Stimulated activated naive CD8-positive, alpha-beta T cell treated with anti-CD3 and anti-CD28 coated beads, Interleukin-15, Interleukin-2, amounts not matched to agents 100 ng/mL and 50 ng/mL, for 24 hours (primary cell): ENCODE results near the gene NXPE1.

Experiments used
- H3K27ac Mint-ChIP-seq: one replicate; pipeline ENCODE4 v1.8.0; 2021; ENCODE audit warnings: mild to moderate bottlenecking, mixed read lengths
- H3K27me3 Mint-ChIP-seq: one replicate; pipeline ENCODE4 v1.8.0; 2021; ENCODE audit warnings: mixed read lengths
- H3K36me3 Mint-ChIP-seq: one replicate; pipeline ENCODE4 v1.8.0; 2021; ENCODE audit warnings: low read depth, mixed read lengths
- H3K4me1 Mint-ChIP-seq: one replicate; pipeline ENCODE4 v1.8.0; 2021; ENCODE audit warnings: low read depth, mixed read lengths
- H3K4me3 Mint-ChIP-seq: one replicate; pipeline ENCODE4 v1.8.0; 2021; ENCODE audit warnings: mild to moderate bottlenecking, mixed read lengths
- H3K9me3 Mint-ChIP-seq: one replicate; pipeline ENCODE4 v1.8.0; 2021; ENCODE audit warnings: mixed read lengths

Gene NXPE1

GRCh38 chr11:114587398-114587953, 27.8 kb upstream of the NXPE1 start:
- H3K27me3 Mint-ChIP-seq, result peaks cover 8% of the 10 kb centered on the region
- no peaks in the 10 kb centered on the region for H3K4me1 Mint-ChIP-seq
- no peaks in the 10 kb centered on the region for H3K36me3 Mint-ChIP-seq
- no peak overlapping the region for H3K27ac Mint-ChIP-seq
- H3K4me3 Mint-ChIP-seq, result no peak overlapping the region
- H3K9me3 Mint-ChIP-seq, result peaks cover 37% of the 10 kb centered on the region

GRCh38 chr11:114586797-114587196, 27.1 kb upstream of the NXPE1 start:
- H3K36me3 Mint-ChIP-seq, result no peaks in the 10 kb centered on the region
- H3K4me3 Mint-ChIP-seq, result no peak overlapping the region
- H3K27ac Mint-ChIP-seq, result no peak overlapping the region
- peaks cover 37% of the 10 kb centered on the region for H3K9me3 Mint-ChIP-seq
- no peaks in the 10 kb centered on the region for H3K4me1 Mint-ChIP-seq
- peaks cover 1% of the 10 kb centered on the region for H3K27me3 Mint-ChIP-seq

GRCh38 chr11:114571712-114572111, 12.0 kb upstream of the NXPE1 start:
- no peaks in the 10 kb centered on the region for H3K36me3 Mint-ChIP-seq
- H3K4me1 Mint-ChIP-seq, result no peaks in the 10 kb centered on the region
- H3K4me3 Mint-ChIP-seq, result no peak overlapping the region
- no peak overlapping the region for H3K27ac Mint-ChIP-seq
- H3K27me3 Mint-ChIP-seq, result peaks cover 21% of the 10 kb centered on the region
- H3K9me3 Mint-ChIP-seq, result peaks cover 4% of the 10 kb centered on the region

GRCh38 chr11:114569801-114570200, 10.1 kb upstream of the NXPE1 start:
- Mint-ChIP-seq H3K4me1 (no peaks in the 10 kb centered on the region), H3K9me3 (peaks cover 4% of the 10 kb centered on the region), H3K27me3 (peaks cover 21% of the 10 kb centered on the region), H3K36me3 (no peaks in the 10 kb centered on the region), H3K4me3 (no peak overlapping the region), H3K27ac (no peak overlapping the region)

- Mint-ChIP-seq H3K4me1 (peaks cover 5% of the 10 kb centered on the region), H3K27ac (no peak overlapping the region), H3K4me3 (no peak overlapping the region), H3K27me3 (peaks cover 8% of the 10 kb centered on the region), H3K9me3 (peaks cover 4% of the 10 kb centered on the region), H3K36me3 (no peaks in the 10 kb centered on the region)
Observed at GRCh38 chr11:114566276-114566675, 6.6 kb upstream of the NXPE1 start.

GRCh38 chr11:114564831-114565230, 5.2 kb upstream of the NXPE1 start:
- Mint-ChIP-seq H3K9me3 (peaks cover 4% of the 10 kb centered on the region), H3K27ac (no peak overlapping the region), H3K4me3 (no peak overlapping the region)

GRCh38 chr11:114563077-114563476, 3.4 kb upstream of the NXPE1 start:
- Mint-ChIP-seq H3K4me3 (no peak overlapping the region), H3K9me3 (peaks cover 4% of the 10 kb centered on the region), H3K4me1 (peaks cover 5% of the 10 kb centered on the region), H3K27ac (no peak overlapping the region), H3K27me3 (peaks cover 6% of the 10 kb centered on the region), H3K36me3 (no peaks in the 10 kb centered on the region)

More at GRCh38 chr11:114564831-114565230, 5.2 kb upstream of the NXPE1 start:
- Mint-ChIP-seq H3K27me3 (peaks cover 11% of the 10 kb centered on the region), H3K4me1 (peaks cover 5% of the 10 kb centered on the region), H3K36me3 (no peaks in the 10 kb centered on the region)

GRCh38 chr11:114562166-114562916, 2.7 kb upstream of the NXPE1 start:
- H3K36me3 Mint-ChIP-seq, result no peaks in the 10 kb centered on the region
- no peak overlapping the region for H3K27ac Mint-ChIP-seq
- peaks cover 5% of the 10 kb centered on the region for H3K4me1 Mint-ChIP-seq
- H3K4me3 Mint-ChIP-seq, result no peak overlapping the region
- peaks cover 6% of the 10 kb centered on the region for H3K27me3 Mint-ChIP-seq
- H3K9me3 Mint-ChIP-seq, result peaks cover 4% of the 10 kb centered on the region

GRCh38 chr11:114556135-114556534, 3.5 kb downstream of the NXPE1 start:
- H3K27me3 Mint-ChIP-seq, result peaks cover 6% of the 10 kb centered on the region
- H3K27ac Mint-ChIP-seq, result no peak overlapping the region
- H3K4me1 Mint-ChIP-seq, result no peaks in the 10 kb centered on the region
- H3K9me3 Mint-ChIP-seq, result no peaks in the 10 kb centered on the region
- H3K4me3 Mint-ChIP-seq, result no peak overlapping the region
- no peaks in the 10 kb centered on the region for H3K36me3 Mint-ChIP-seq

- no peaks in the 10 kb centered on the region for H3K36me3 Mint-ChIP-seq
- H3K27ac Mint-ChIP-seq, result no peak overlapping the region
- H3K9me3 Mint-ChIP-seq, result no peaks in the 10 kb centered on the region
- no peaks in the 10 kb centered on the region for H3K27me3 Mint-ChIP-seq
- H3K4me1 Mint-ChIP-seq, result no peaks in the 10 kb centered on the region
- no peak overlapping the region for H3K4me3 Mint-ChIP-seq
Observed at GRCh38 chr11:114553642-114554041, 6.0 kb downstream of the NXPE1 start.

GRCh38 chr11:114551060-114551459, 8.6 kb downstream of the NXPE1 start:
- no peaks in the 10 kb centered on the region for H3K36me3 Mint-ChIP-seq
- H3K4me3 Mint-ChIP-seq, result no peak overlapping the region
- H3K9me3 Mint-ChIP-seq, result no peaks in the 10 kb centered on the region
- peaks cover 5% of the 10 kb centered on the region for H3K27me3 Mint-ChIP-seq
- no peaks in the 10 kb centered on the region for H3K4me1 Mint-ChIP-seq
- H3K27ac Mint-ChIP-seq, result no peak overlapping the region

GRCh38 chr11:114525682-114526081, 34.0 kb downstream of the NXPE1 start:
- Mint-ChIP-seq H3K36me3 (no peaks in the 10 kb centered on the region), H3K27me3 (peaks cover 8% of the 10 kb centered on the region), H3K27ac (no peak overlapping the region), H3K4me3 (no peak overlapping the region), H3K4me1 (no peaks in the 10 kb centered on the region), H3K9me3 (peaks cover 15% of the 10 kb centered on the region)

GRCh38 chr11:114524122-114524521, 35.6 kb downstream of the NXPE1 start:
- H3K27ac Mint-ChIP-seq, result no peak overlapping the region
- no peak overlapping the region for H3K4me3 Mint-ChIP-seq
- peaks cover 15% of the 10 kb centered on the region for H3K9me3 Mint-ChIP-seq
- peaks cover 8% of the 10 kb centered on the region for H3K27me3 Mint-ChIP-seq
- H3K4me1 Mint-ChIP-seq, result no peaks in the 10 kb centered on the region
- H3K36me3 Mint-ChIP-seq, result no peaks in the 10 kb centered on the region

GRCh38 chr11:114522818-114523217, 36.9 kb downstream of the NXPE1 start:
- no peak overlapping the region for H3K27ac Mint-ChIP-seq
- H3K4me1 Mint-ChIP-seq, result no peaks in the 10 kb centered on the region
- H3K27me3 Mint-ChIP-seq, result peaks cover 4% of the 10 kb centered on the region
- no peaks in the 10 kb centered on the region for H3K36me3 Mint-ChIP-seq
- peaks cover 15% of the 10 kb centered on the region for H3K9me3 Mint-ChIP-seq
- no peak overlapping the region for H3K4me3 Mint-ChIP-seq

GRCh38 chr11:114511538-114511937, 48.1 kb downstream of the NXPE1 start:
- no peak overlapping the region for H3K27ac Mint-ChIP-seq
- peaks cover 8% of the 10 kb centered on the region for H3K9me3 Mint-ChIP-seq
- H3K4me3 Mint-ChIP-seq, result no peak overlapping the region
- no peaks in the 10 kb centered on the region for H3K4me1 Mint-ChIP-seq
- no peaks in the 10 kb centered on the region for H3K36me3 Mint-ChIP-seq
- H3K27me3 Mint-ChIP-seq, result peaks cover 4% of the 10 kb centered on the region

- no peaks in the 10 kb centered on the region for H3K36me3 Mint-ChIP-seq
- H3K4me3 Mint-ChIP-seq, result no peak overlapping the region
- H3K27ac Mint-ChIP-seq, result no peak overlapping the region
- peaks cover 12% of the 10 kb centered on the region for H3K9me3 Mint-ChIP-seq
- peaks cover 9% of the 10 kb centered on the region for H3K27me3 Mint-ChIP-seq
- no peaks in the 10 kb centered on the region for H3K4me1 Mint-ChIP-seq
Observed at GRCh38 chr11:114511079-114511478, 48.6 kb downstream of the NXPE1 start.
